GM12864 (cell line): ENCODE results near the gene EDC4.
"Not testable (repeated sequence)": the region's sequence is repeated elsewhere in the genome, so short reads cannot be mapped to it uniquely, and the experiment has no call there.

Experiments used
- DNase-seq: peaks from one replicate; pipeline ENCODE4 v3.0.0-alpha.2; 2011; ENCODE audit warnings: low read depth
- H3K4me3 ChIP-seq: 2 replicates; pipeline ENCODE4 v1.5.1; 2011; ENCODE audit warnings: mild to moderate bottlenecking, low read depth, low read length, control low read depth
- CTCF ChIP-seq: IDR thresholded peaks from 2 replicates; pipeline ENCODE4 v1.5.1; 2011; ENCODE audit warnings: low read depth, mild to moderate bottlenecking, moderate library complexity, low read length, control low read depth, inconsistent platforms; ENCODE audit errors: missing control alignments

EDC4 gene

GRCh38 chr16:67862623-67863583 lies 9.9 kb upstream of the EDC4 start:
- no peak overlapping the region for H3K4me3 ChIP-seq
- no peak for DNase-seq
- TF ChIP-seq CTCF = no peak

GRCh38 chr16:67864044-67864443 lies 8.8 kb upstream of the EDC4 start:
- not testable (repeated sequence) for DNase-seq, H3K4me3 ChIP-seq

GRCh38 chr16:67864594-67864993 lies 8.3 kb upstream of the EDC4 start:
- DNase-seq = no peak
- H3K4me3 ChIP-seq = no peak overlapping the region
- TF ChIP-seq CTCF = no peak

- TF ChIP-seq CTCF = peak; percentile 54
- no peak overlapping the region for H3K4me3 ChIP-seq
- DNase-seq = no peak
These were observed 7.5 kb upstream of the EDC4 start for GRCh38 chr16:67865318-67865717.

GRCh38 chr16:67868290-67868689 lies 4.6 kb upstream of the EDC4 start:
- H3K4me3 ChIP-seq = no peak overlapping the region
- DNase-seq = no peak
- TF ChIP-seq CTCF = no peak

GRCh38 chr16:67869653-67870052 lies 3.2 kb upstream of the EDC4 start:
- H3K4me3 ChIP-seq = no peak overlapping the region
- DNase-seq = no peak
- no peak for TF ChIP-seq CTCF

- DNase-seq = no peak
- no peak overlapping the region for H3K4me3 ChIP-seq
- no peak for TF ChIP-seq CTCF
These were observed 1.6 kb upstream of the EDC4 start for GRCh38 chr16:67871256-67871655.
